Cardiac muscle cell (in vitro differentiated cells and primary cell): ENCODE measurements around the gene SLC24A4. TPM values are rescaled to one million over a fixed set of nuclear protein-coding genes. Genes with fewer than 3 reads are reported as not detected.

Experiments used
- DNase-seq, 2 donors: peaks; one replicate each; pipeline versions ENCODE4 v3.0.0 to v3.0.0-alpha.2; 2010 to 2017; ENCODE audit warnings: low read depth in 1 of 2, low spot score in 1 of 2
- H3K27ac ChIP-seq: fragments of 200-600 bp; sonication (generic); 2 replicates; pipeline ENCODE4 v1.5.1; 2016
- H3K27me3 ChIP-seq: fragments of 200-600 bp; sonication (generic); 2 replicates; pipeline ENCODE4 v1.6.0; 2016; ENCODE audit warnings: control low read depth
- H3K36me3 ChIP-seq: fragments of 200-600 bp; sonication (generic); 2 replicates; pipeline ENCODE4 v1.5.1; 2016; ENCODE audit warnings: control low read depth
- H3K4me1 ChIP-seq: fragments of 200-600 bp; sonication (generic); 2 replicates; pipeline ENCODE4 v1.8.1; 2017; ENCODE audit warnings: low read depth, mild to moderate bottlenecking, mixed run types
- H3K4me3 ChIP-seq: fragments of 200-600 bp; sonication (generic); 2 replicates; pipeline ENCODE4 v1.5.1; 2016; ENCODE audit warnings: mild to moderate bottlenecking
- H3K9me3 ChIP-seq: fragments of 200-600 bp; sonication (generic); 2 replicates; pipeline ENCODE4 v1.5.1; 2017; ENCODE audit warnings: low read depth, mild to moderate bottlenecking, control low read depth
- polyA plus RNA-seq: library from polyadenylated mRNA; unstranded; fragments of >200 nt; fragmentation: Nextera tagmentation; extraction: Ambion mirVana; gene quantifications from 2 replicates; pipeline ENCODE4 v1.2.1, GENCODE V29; 2016
- total RNA-seq: library from RNA; depleted of rRNA; stranded (reverse); fragments of >200 nt; gene quantifications from 2 replicates; pipeline ENCODE4 v1.2.3, GENCODE V29; 2016
- TF ChIP-seq, protein P1 (sequence below): IDR thresholded peaks from 2 replicates; pipeline ENCODE4 v1.5.1; 2012; ENCODE audit warnings: low read depth, mild to moderate bottlenecking, low read length

Gene SLC24A4
- total and polyA plus RNA-seq, 2 experiments from 2014 or later = 0.07 to 0.09 TPM

DNA sequence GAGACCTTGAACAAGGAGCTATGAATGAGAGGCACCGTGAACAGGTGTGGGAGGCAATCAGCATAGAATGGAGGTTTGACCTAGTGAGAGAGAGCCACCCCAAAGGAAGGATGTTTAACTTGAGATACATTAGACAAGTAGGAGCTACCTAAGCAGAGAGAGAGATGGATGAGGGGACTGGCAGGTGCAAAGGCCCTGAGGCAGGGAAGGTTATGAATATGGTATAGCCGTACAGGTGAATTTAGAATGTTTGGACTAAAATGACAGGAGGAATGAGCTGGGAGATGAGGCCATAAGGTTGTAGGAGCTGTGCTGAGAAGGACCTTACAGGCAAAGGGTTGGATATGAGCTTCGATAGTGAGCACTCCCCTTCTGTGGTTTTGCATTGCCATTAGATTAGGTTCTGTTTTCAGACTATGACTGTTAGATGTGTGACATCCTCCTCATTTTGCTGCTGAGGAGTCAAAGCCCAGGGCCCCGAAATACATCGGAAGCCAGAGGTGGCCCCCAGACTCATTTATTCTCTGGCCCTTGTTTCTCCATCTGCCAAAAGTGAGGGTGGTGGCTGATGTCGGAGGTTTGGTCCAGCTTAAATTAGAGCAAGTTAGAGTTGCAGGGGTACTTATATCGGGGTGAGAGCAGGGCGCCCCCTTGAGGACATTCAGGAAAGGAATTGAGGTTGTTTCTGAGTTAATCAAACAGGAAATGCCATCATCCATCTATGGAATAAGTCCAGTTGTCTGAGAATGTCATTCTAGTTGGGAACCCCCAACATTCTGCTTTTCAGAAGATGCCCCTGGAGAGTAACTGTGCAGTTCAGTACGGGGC is 29.4 kb downstream of the SLC24A4 start:
- no peaks in the 10 kb centered on the region for H3K36me3 ChIP-seq
- no peaks in the 10 kb centered on the region for H3K9me3 ChIP-seq
- H3K27ac ChIP-seq = no peak overlapping the region
- TF ChIP-seq, protein P1, sequence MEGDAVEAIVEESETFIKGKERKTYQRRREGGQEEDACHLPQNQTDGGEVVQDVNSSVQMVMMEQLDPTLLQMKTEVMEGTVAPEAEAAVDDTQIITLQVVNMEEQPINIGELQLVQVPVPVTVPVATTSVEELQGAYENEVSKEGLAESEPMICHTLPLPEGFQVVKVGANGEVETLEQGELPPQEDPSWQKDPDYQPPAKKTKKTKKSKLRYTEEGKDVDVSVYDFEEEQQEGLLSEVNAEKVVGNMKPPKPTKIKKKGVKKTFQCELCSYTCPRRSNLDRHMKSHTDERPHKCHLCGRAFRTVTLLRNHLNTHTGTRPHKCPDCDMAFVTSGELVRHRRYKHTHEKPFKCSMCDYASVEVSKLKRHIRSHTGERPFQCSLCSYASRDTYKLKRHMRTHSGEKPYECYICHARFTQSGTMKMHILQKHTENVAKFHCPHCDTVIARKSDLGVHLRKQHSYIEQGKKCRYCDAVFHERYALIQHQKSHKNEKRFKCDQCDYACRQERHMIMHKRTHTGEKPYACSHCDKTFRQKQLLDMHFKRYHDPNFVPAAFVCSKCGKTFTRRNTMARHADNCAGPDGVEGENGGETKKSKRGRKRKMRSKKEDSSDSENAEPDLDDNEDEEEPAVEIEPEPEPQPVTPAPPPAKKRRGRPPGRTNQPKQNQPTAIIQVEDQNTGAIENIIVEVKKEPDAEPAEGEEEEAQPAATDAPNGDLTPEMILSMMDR = peak; percentile 43
- H3K27me3 ChIP-seq = peaks cover 9% of the 10 kb centered on the region
- H3K4me1 ChIP-seq = no peaks in the 10 kb centered on the region
- H3K4me3 ChIP-seq = no peak overlapping the region
- peak; percentile 30 to 39 for DNase-seq

DNA sequence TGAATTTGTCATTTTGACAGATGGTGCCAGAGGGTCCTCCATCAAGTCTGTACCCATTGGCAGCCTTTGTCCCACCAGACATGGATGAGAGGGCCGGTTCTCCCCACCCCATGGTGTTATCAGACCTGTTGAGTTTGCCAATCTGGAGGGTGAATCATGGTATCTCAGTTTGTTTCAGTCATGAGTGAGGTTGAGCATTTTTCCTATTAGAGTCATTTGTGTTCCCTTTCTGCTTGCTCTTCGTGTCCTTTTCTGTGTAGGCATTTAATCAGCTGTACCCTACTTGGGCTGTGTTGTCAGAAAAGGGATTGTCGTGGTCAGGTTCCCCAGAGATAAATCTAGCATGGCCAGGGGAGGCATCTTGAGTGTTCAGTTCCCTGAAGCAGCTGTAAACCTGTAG is 30.5 kb downstream of the SLC24A4 start:
- Histone ChIP-seq H3K27ac (no peak overlapping the region), H3K4me1 (no peaks in the 10 kb centered on the region), H3K4me3 (no peak overlapping the region), H3K27me3 (peaks cover 9% of the 10 kb centered on the region), H3K36me3 (no peaks in the 10 kb centered on the region), H3K9me3 (no peaks in the 10 kb centered on the region)
- no peak for DNase-seq
- TF ChIP-seq, protein P1 = no peak

DNA sequence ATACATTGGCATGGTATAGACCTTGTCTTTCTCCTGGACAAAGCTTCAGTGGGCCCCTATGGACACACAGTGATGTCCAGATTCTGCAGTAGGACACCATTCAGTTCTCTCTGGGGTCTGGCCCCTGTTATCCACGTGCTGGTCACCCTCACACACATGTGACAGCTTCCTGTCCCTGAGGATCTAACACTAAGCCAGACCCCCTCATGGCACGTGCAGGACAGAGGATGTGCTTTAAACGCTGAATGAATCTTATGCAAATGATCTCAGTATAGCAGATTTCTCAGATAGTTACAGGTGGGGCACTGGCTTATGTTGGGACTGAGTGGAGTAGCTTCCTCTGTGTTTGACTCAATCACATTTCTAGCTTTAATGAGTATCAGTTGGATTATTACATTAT is 33.7 kb downstream of the SLC24A4 start:
- no peaks in the 10 kb centered on the region for H3K36me3 ChIP-seq
- DNase-seq = no peak
- H3K4me3 ChIP-seq = no peak overlapping the region
- H3K9me3 ChIP-seq = no peaks in the 10 kb centered on the region
- H3K4me1 ChIP-seq = no peaks in the 10 kb centered on the region
- no peaks in the 10 kb centered on the region for H3K27me3 ChIP-seq
- TF ChIP-seq, protein P1 = no peak
- H3K27ac ChIP-seq = no peak overlapping the region

DNA sequence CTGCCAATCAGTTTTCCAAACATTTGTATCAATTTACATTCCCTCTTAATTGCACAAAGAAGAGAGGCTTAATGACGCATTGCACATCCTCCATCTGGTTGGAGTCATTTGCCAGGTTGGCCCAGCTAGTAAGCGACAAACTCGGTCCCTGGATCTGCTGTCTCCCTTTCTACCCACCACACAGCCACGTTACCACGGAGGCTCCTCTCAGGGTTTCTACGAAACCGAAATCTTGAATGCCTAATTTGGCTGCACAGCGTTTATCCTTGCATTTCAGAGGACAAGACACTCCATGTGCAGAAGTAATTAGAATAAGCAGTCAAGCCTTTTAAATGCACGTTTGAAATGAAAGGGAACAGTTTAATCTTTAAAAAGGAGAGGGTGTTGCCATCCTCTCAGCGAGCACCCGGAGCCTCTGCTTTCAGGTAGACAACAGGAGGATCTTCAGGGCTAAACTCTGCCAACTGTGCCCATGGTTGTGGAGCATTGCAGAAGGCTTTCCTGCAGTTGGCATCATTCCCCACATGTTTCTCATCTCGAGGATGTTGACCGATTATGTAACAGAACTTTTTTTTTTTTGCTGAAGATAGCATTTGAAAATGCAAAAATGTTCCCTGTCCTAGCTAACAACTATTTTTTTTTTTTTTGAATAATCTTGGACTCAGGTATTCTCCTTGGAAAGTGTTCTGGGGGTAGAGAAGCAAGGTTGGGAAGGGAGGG is 37.8 kb downstream of the SLC24A4 start:
- TF ChIP-seq, protein P1 = no peak
- Histone ChIP-seq H3K9me3 (no peaks in the 10 kb centered on the region), H3K4me3 (no peak overlapping the region), H3K27ac (no peak overlapping the region), H3K36me3 (no peaks in the 10 kb centered on the region), H3K27me3 (peaks cover 8% of the 10 kb centered on the region), H3K4me1 (no peaks in the 10 kb centered on the region)
- DNase-seq = no peak

DNA sequence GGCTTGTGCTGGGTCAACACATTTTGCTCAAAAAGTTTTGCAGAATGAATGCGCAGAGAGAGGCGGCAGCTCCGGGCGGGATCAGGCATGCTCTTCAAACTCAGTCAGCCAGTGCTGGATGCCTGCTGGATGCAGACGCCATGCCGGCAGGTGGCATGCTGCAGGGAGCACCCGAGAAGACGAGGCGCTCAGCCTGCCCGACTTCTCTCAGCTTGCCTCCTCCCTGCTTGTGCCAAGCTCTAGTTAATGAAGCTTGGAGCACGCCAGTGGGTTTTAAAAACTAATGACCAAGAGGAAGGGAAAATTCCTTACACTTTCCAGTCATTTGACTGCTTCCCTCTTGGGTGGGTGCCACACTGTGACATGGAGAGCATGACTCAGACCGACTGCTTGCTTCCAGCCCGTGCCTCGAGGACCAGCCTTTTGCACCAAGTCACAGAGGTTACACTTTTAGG is 39.8 kb downstream of the SLC24A4 start:
- peak in 1 of 2 donors; percentile 44 for DNase-seq
- Histone ChIP-seq H3K4me3 (no peak overlapping the region), H3K9me3 (no peaks in the 10 kb centered on the region), H3K36me3 (no peaks in the 10 kb centered on the region), H3K4me1 (no peaks in the 10 kb centered on the region), H3K27ac (no peak overlapping the region), H3K27me3 (peaks cover 8% of the 10 kb centered on the region)
- TF ChIP-seq, protein P1 = no peak
